NB4 (cell line): ENCODE results near the gene DIAPH3.

Experiments
- DNase-seq: peaks from one replicate; pipeline ENCODE4 v3.0.0; 2010; ENCODE audit warnings: low read depth
- H3K4me3 ChIP-seq: one replicate; pipeline ENCODE4 v1.5.1; 2011; ENCODE audit warnings: mild to moderate bottlenecking, low read depth, low read length, moderate library complexity
- CTCF ChIP-seq: IDR thresholded peaks from one replicate; pipeline ENCODE4 v1.5.1; 2012; ENCODE audit warnings: low read depth, low read length
- MAX ChIP-seq: IDR thresholded peaks from 2 replicates; pipeline ENCODE4 v1.6.1; 2011; ENCODE audit warnings: low read depth, low read length
- MYC ChIP-seq: IDR thresholded peaks from 2 replicates; pipeline ENCODE4 v1.6.1; 2011; ENCODE audit warnings: low read depth, low read length
- POLR2A ChIP-seq: IDR thresholded peaks from 2 replicates; pipeline ENCODE4 v1.6.1; 2011; ENCODE audit warnings: mild to moderate bottlenecking; ENCODE audit not compliant: insufficient read length; ENCODE audit errors: extremely low read depth

Gene DIAPH3

GRCh38 chr13:59991395-59991794, 172.3 kb downstream of the DIAPH3 start:
- DNase-seq: no peak
- TF ChIP-seq MYC (no peak), MAX (no peak), POLR2A (no peak), CTCF (no peak)
- H3K4me3 ChIP-seq: no peak overlapping the region

GRCh38 chr13:59982631-59983382, 180.9 kb downstream of the DIAPH3 start:
- TF ChIP-seq MYC: no peak
- TF ChIP-seq POLR2A: no peak
- TF ChIP-seq CTCF: no peak
- no peak for TF ChIP-seq MAX
- DNase-seq: no peak
- H3K4me3 ChIP-seq: no peak overlapping the region

- H3K4me3 ChIP-seq: no peak overlapping the region
- no peak for TF ChIP-seq CTCF
- no peak for TF ChIP-seq MYC
- TF ChIP-seq POLR2A: no peak
- TF ChIP-seq MAX: no peak
- no peak for DNase-seq
Observed at GRCh38 chr13:59979589-59979988, 184.1 kb downstream of the DIAPH3 start.

- TF ChIP-seq MYC: no peak
- no peak for TF ChIP-seq POLR2A
- no peak for TF ChIP-seq MAX
- TF ChIP-seq CTCF: no peak
- no peak for DNase-seq
- H3K4me3 ChIP-seq: no peak overlapping the region
Observed at GRCh38 chr13:59978862-59979261, 184.9 kb downstream of the DIAPH3 start.

GRCh38 chr13:59976856-59977255, 186.9 kb downstream of the DIAPH3 start:
- no peak for TF ChIP-seq POLR2A
- no peak for TF ChIP-seq MAX
- no peak for TF ChIP-seq CTCF
- no peak for TF ChIP-seq MYC
- no peak for DNase-seq
- H3K4me3 ChIP-seq: no peak overlapping the region
